Measurements from ENCODE around the gene DTL. TPM values are rescaled to one million over a fixed set of nuclear protein-coding genes. Genes with fewer than 3 reads are reported as not detected.
A peak's percentile ranks its signal among the peaks of the same experiment; 100 is the strongest.

Gene DTL
- total RNA-seq, 2 donors from 2014 or later, result 54.9 to 65.4 TPM

- Mint-ChIP-seq H3K9me3 (no peaks in the 10 kb centered on the region), H3K27me3 (ENCODE audit: low read depth) (no peaks in the 10 kb centered on the region), H3K4me1 (ENCODE audit: low read depth) (peaks cover 14% of the 10 kb centered on the region), H3K27ac (no peak overlapping the region), H3K36me3 (ENCODE audit: insufficient read depth in 2 of 2) (peaks cover 6 to 13% of the 10 kb centered on the region in 2 donors), H3K4me3 (no peak overlapping the region)
- ATAC-seq (replicated peaks in 1 of 2), result no peak
- DNase-seq, result no peak
Measured at GRCh38 chr1:212108981-212109380, 73.4 kb downstream of the DTL start.

- Mint-ChIP-seq H3K4me1 (ENCODE audit: low read depth) (peaks cover 7% of the 10 kb centered on the region), H3K36me3 (ENCODE audit: insufficient read depth in 2 of 2) (peaks cover 6 to 8% of the 10 kb centered on the region in 2 donors), H3K4me3 (no peak overlapping the region), H3K27ac (no peak overlapping the region), H3K9me3 (no peaks in the 10 kb centered on the region), H3K27me3 (ENCODE audit: low read depth) (no peaks in the 10 kb centered on the region)
- ATAC-seq (replicated peaks in 1 of 2), result no peak
- no peak for DNase-seq
Measured at GRCh38 chr1:212109728-212110127, 74.2 kb downstream of the DTL start.

GRCh38 chr1:212110617-212111016 is 75.1 kb downstream of the DTL start:
- H3K9me3 Mint-ChIP-seq, result no peaks in the 10 kb centered on the region
- peaks cover under 1% of the 10 kb centered on the region for H3K4me1 Mint-ChIP-seq (ENCODE audit: low read depth)

GRCh38 chr1:212111536-212111935 is 76.0 kb downstream of the DTL start:
- DNase-seq (no peak), ATAC-seq (replicated peaks in 1 of 2) (no peak)
- Mint-ChIP-seq H3K36me3 (ENCODE audit: insufficient read depth in 2 of 2) (peaks cover 0 to 7% of the 10 kb centered on the region in 2 donors), H3K4me1 (ENCODE audit: low read depth) (no peaks in the 10 kb centered on the region), H3K4me3 (no peak overlapping the region), H3K27me3 (ENCODE audit: low read depth) (no peaks in the 10 kb centered on the region), H3K27ac (no peak overlapping the region), H3K9me3 (no peaks in the 10 kb centered on the region)

More at GRCh38 chr1:212110617-212111016, 75.1 kb downstream of the DTL start:
- Mint-ChIP-seq H3K27me3 (ENCODE audit: low read depth) (no peaks in the 10 kb centered on the region), H3K27ac (no peak overlapping the region), H3K36me3 (ENCODE audit: insufficient read depth in 2 of 2) (peaks cover 2 to 8% of the 10 kb centered on the region in 2 donors), H3K4me3 (no peak overlapping the region)
- DNase-seq (no peak), ATAC-seq (replicated peaks in 1 of 2) (no peak)

GRCh38 chr1:212113706-212114105 is 78.2 kb downstream of the DTL start:
- H3K36me3 Mint-ChIP-seq (ENCODE audit: insufficient read depth in 2 of 2), result peaks cover 0 to 7% of the 10 kb centered on the region in 2 donors
- DNase-seq (no peak), ATAC-seq (replicated peaks in 1 of 2) (no peak)
- no peak overlapping the region for H3K27ac Mint-ChIP-seq
- H3K27me3 Mint-ChIP-seq (ENCODE audit: low read depth), result no peaks in the 10 kb centered on the region
- H3K9me3 Mint-ChIP-seq, result no peaks in the 10 kb centered on the region
- no peak overlapping the region for H3K4me3 Mint-ChIP-seq
- no peaks in the 10 kb centered on the region for H3K4me1 Mint-ChIP-seq (ENCODE audit: low read depth)

GRCh38 chr1:212118167-212118871 is 82.8 kb downstream of the DTL start:
- no peak for DNase-seq
- H3K4me1 Mint-ChIP-seq (ENCODE audit: low read depth), result peaks cover 10% of the 10 kb centered on the region
- no peak for ATAC-seq (replicated peaks in 1 of 2)
- no peak overlapping the region for H3K27ac Mint-ChIP-seq
- H3K36me3 Mint-ChIP-seq (ENCODE audit: insufficient read depth in 2 of 2), result peaks cover 0 to 4% of the 10 kb centered on the region in 2 donors
- no peak overlapping the region for H3K4me3 Mint-ChIP-seq
- no peaks in the 10 kb centered on the region for H3K9me3 Mint-ChIP-seq
- H3K27me3 Mint-ChIP-seq (ENCODE audit: low read depth), result no peaks in the 10 kb centered on the region

- DNase-seq (no peak), ATAC-seq (replicated peaks in 1 of 2) (peak in 1 of 2 donors; percentile 4)
- H3K27me3 Mint-ChIP-seq (ENCODE audit: low read depth), result no peaks in the 10 kb centered on the region
- no peaks in the 10 kb centered on the region for H3K9me3 Mint-ChIP-seq
- H3K27ac Mint-ChIP-seq, result no peak overlapping the region
- peaks cover 10% of the 10 kb centered on the region for H3K4me1 Mint-ChIP-seq (ENCODE audit: low read depth)
- H3K36me3 Mint-ChIP-seq (ENCODE audit: insufficient read depth in 2 of 2), result peaks cover 0 to 4% of the 10 kb centered on the region in 2 donors
- no peak overlapping the region for H3K4me3 Mint-ChIP-seq
Measured at GRCh38 chr1:212118872-212119260, 83.3 kb downstream of the DTL start.

- H3K36me3 Mint-ChIP-seq (ENCODE audit: insufficient read depth in 2 of 2), result peaks cover 0 to 2% of the 10 kb centered on the region in 2 donors
- H3K9me3 Mint-ChIP-seq, result no peaks in the 10 kb centered on the region
- peaks cover 10% of the 10 kb centered on the region for H3K4me1 Mint-ChIP-seq (ENCODE audit: low read depth)
- H3K27ac Mint-ChIP-seq, result no peak overlapping the region
- no peaks in the 10 kb centered on the region for H3K27me3 Mint-ChIP-seq (ENCODE audit: low read depth)
- DNase-seq (no peak), ATAC-seq (replicated peaks in 1 of 2) (peak; percentile 26 to 34)
- H3K4me3 Mint-ChIP-seq, result no peak overlapping the region
Measured at GRCh38 chr1:212119397-212119837, 83.9 kb downstream of the DTL start.

GRCh38 chr1:212119863-212120262 is 84.3 kb downstream of the DTL start:
- Mint-ChIP-seq H3K36me3 (ENCODE audit: insufficient read depth in 2 of 2) (peaks cover 0 to 2% of the 10 kb centered on the region in 2 donors), H3K9me3 (no peaks in the 10 kb centered on the region), H3K27ac (no peak overlapping the region), H3K4me3 (no peak overlapping the region), H3K4me1 (ENCODE audit: low read depth) (peaks cover 10% of the 10 kb centered on the region), H3K27me3 (ENCODE audit: low read depth) (no peaks in the 10 kb centered on the region)
- ATAC-seq (replicated peaks in 1 of 2), result no peak
- DNase-seq, result no peak

- ATAC-seq (replicated peaks in 1 of 2), result peak; percentile 74 to 75
- Mint-ChIP-seq H3K27me3 (ENCODE audit: low read depth) (no peaks in the 10 kb centered on the region), H3K4me1 (ENCODE audit: low read depth) (peaks cover 10% of the 10 kb centered on the region), H3K27ac (peak overlapping the region; percentile 39), H3K9me3 (no peaks in the 10 kb centered on the region), H3K36me3 (ENCODE audit: insufficient read depth in 2 of 2) (no peaks in the 10 kb centered on the region), H3K4me3 (no peak overlapping the region)
- no peak for DNase-seq
Measured at GRCh38 chr1:212121779-212122178, 86.2 kb downstream of the DTL start.

GRCh38 chr1:212124690-212125582 is 89.4 kb downstream of the DTL start:
- ATAC-seq (replicated peaks in 1 of 2), result peak in 1 of 2 donors; percentile 39
- H3K4me1 Mint-ChIP-seq (ENCODE audit: low read depth), result peaks cover 10% of the 10 kb centered on the region

GRCh38 chr1:212125654-212126053 is 90.1 kb downstream of the DTL start:
- Mint-ChIP-seq H3K27me3 (ENCODE audit: low read depth) (no peaks in the 10 kb centered on the region), H3K36me3 (ENCODE audit: insufficient read depth in 2 of 2) (peaks cover 5 to 10% of the 10 kb centered on the region in 2 donors), H3K9me3 (no peaks in the 10 kb centered on the region), H3K27ac (no peak overlapping the region), H3K4me1 (ENCODE audit: low read depth) (peaks cover 10% of the 10 kb centered on the region), H3K4me3 (no peak overlapping the region)
- ATAC-seq (replicated peaks in 1 of 2) (no peak), DNase-seq (no peak)

More at GRCh38 chr1:212124690-212125582, 89.4 kb downstream of the DTL start:
- H3K27me3 Mint-ChIP-seq (ENCODE audit: low read depth), result no peaks in the 10 kb centered on the region
- H3K36me3 Mint-ChIP-seq (ENCODE audit: insufficient read depth in 2 of 2), result peaks cover 3 to 5% of the 10 kb centered on the region in 2 donors
- no peak overlapping the region for H3K4me3 Mint-ChIP-seq
- no peak for DNase-seq
- H3K9me3 Mint-ChIP-seq, result no peaks in the 10 kb centered on the region
- no peak overlapping the region for H3K27ac Mint-ChIP-seq

GRCh38 chr1:212127221-212127620 is 91.7 kb downstream of the DTL start:
- Mint-ChIP-seq H3K9me3 (no peaks in the 10 kb centered on the region), H3K27ac (no peak overlapping the region), H3K36me3 (ENCODE audit: insufficient read depth in 2 of 2) (peaks cover 7 to 13% of the 10 kb centered on the region in 2 donors), H3K27me3 (ENCODE audit: low read depth) (no peaks in the 10 kb centered on the region), H3K4me1 (ENCODE audit: low read depth) (peaks cover 6% of the 10 kb centered on the region), H3K4me3 (no peak overlapping the region)
- DNase-seq (no peak), ATAC-seq (replicated peaks in 1 of 2) (no peak)

Data from activated T-cell treated with anti-CD3 and anti-CD28 coated beads, Interleukin-2, amount 50 U/mL, for 72 hours (primary cell).